Nephron (organoid): ENCODE data around the gene HOXD11.

Experiments used
- H3K27ac Mint-ChIP-seq, 3 experiments: 2 replicates each; pipeline ENCODE4 v1.8.0; 2020; ENCODE audit warnings: mixed read lengths in 3 of 3, mild to moderate bottlenecking in 2 of 3, moderate library complexity in 1 of 3
- H3K27me3 Mint-ChIP-seq: 2 replicates; pipeline ENCODE4 v1.8.0; 2021; ENCODE audit warnings: low read depth, mild to moderate bottlenecking, moderate library complexity, mixed read lengths
- H3K36me3 Mint-ChIP-seq: 2 replicates; pipeline ENCODE4 v1.8.0; 2020; ENCODE audit warnings: low read depth, mixed read lengths
- H3K4me1 Mint-ChIP-seq: 2 replicates; pipeline ENCODE4 v1.8.0; 2020; ENCODE audit warnings: mixed read lengths
- H3K4me3 Mint-ChIP-seq, 3 experiments: 2 replicates each; pipeline ENCODE4 v1.8.0; 2020; ENCODE audit warnings: mild to moderate bottlenecking in 3 of 3, mixed read lengths in 3 of 3, moderate library complexity in 2 of 3
- H3K9me3 Mint-ChIP-seq: 2 replicates; pipeline ENCODE4 v1.8.0; 2020; ENCODE audit warnings: mixed read lengths
- TF ChIP-seq, protein P1 (sequence below), 3 experiments: fragments of 200-600 bp; sonication (generic); IDR thresholded peaks; one replicate each; pipeline ENCODE4 v1.5.0; 2021; ENCODE audit warnings: antibody characterized with exemption in 3 of 3; ENCODE audit not compliant: unreplicated experiment in 3 of 3

The HOXD11 gene

DNA sequence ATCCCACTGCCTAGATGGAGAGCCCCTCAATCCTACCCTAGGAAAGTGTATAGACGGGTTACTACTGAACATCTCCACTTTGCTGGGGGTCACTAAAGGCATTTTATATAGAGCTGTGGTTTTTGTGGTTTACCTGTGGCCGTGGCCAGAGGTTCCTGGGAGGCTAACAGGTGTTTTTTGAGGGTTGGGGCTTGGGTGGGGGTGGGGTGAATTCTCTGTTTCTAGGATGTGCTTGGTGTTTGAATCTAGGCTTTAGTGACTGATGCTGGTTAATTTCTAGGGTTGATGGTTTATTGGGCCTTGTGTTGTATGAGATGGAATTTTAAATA, 30.1 kb downstream of the HOXD11 start:
- Mint-ChIP-seq H3K27ac (peak overlapping the region; percentile 94 to 99 (median 99)), H3K4me1 (peaks cover 56% of the 10 kb centered on the region), H3K9me3 (no peaks in the 10 kb centered on the region), H3K27me3 (peaks cover 2% of the 10 kb centered on the region), H3K36me3 (peaks cover 30% of the 10 kb centered on the region), H3K4me3 (peak overlapping the region; percentile 88 to 97 (median 89))
- TF ChIP-seq, protein P1, sequence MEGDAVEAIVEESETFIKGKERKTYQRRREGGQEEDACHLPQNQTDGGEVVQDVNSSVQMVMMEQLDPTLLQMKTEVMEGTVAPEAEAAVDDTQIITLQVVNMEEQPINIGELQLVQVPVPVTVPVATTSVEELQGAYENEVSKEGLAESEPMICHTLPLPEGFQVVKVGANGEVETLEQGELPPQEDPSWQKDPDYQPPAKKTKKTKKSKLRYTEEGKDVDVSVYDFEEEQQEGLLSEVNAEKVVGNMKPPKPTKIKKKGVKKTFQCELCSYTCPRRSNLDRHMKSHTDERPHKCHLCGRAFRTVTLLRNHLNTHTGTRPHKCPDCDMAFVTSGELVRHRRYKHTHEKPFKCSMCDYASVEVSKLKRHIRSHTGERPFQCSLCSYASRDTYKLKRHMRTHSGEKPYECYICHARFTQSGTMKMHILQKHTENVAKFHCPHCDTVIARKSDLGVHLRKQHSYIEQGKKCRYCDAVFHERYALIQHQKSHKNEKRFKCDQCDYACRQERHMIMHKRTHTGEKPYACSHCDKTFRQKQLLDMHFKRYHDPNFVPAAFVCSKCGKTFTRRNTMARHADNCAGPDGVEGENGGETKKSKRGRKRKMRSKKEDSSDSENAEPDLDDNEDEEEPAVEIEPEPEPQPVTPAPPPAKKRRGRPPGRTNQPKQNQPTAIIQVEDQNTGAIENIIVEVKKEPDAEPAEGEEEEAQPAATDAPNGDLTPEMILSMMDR (IDR thresholded peaks at IDR 0.05; ENCODE audit: unreplicated experiment in 3 of 3) = no peak

DNA sequence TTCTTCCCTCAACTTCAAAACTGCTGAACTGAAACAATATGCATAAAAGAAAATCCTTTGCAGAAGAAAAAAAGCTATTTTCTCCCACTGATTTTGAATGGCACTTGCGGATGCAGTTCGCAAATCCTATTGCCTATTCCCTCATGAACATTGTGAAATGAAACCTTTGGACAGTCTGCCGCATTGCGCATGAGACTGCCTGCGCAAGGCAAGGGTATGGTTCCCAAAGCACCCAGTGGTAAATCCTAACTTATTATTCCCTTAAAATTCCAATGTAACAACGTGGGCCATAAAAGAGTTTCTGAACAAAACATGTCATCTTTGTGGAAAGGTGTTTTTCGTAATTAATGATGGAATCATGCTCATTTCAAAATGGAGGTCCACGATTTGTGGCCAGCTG, 30.8 kb downstream of the HOXD11 start:
- peak overlapping the region; percentile 88 to 97 (median 89) for H3K4me3 Mint-ChIP-seq
- H3K9me3 Mint-ChIP-seq = no peaks in the 10 kb centered on the region
- peaks cover 26% of the 10 kb centered on the region for H3K36me3 Mint-ChIP-seq
- peak overlapping the region; percentile 94 to 99 (median 99) for H3K27ac Mint-ChIP-seq
- H3K27me3 Mint-ChIP-seq = no peaks in the 10 kb centered on the region
- H3K4me1 Mint-ChIP-seq = peaks cover 54% of the 10 kb centered on the region
- TF ChIP-seq, protein P1 (IDR thresholded peaks at IDR 0.05; ENCODE audit: unreplicated experiment in 3 of 3) = no peak

DNA sequence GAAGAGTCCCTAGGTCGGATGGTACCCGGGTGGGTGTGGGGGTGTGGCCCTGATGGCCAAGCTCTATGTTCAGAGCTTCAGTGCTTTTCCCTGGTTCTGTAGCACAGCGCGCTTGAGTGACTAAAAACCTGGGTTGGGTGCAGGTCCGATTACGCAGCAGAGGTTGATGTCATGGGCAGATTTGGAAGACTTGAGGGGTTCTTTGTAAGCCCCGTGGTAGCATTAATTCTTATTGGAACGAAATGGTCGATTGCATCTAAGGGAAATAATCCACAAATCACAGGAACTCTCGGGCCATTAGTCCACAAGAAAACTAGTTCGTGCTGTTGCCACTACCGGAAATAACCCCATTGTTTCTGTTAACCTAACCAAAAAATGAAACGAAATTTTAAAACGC, 31.4 kb downstream of the HOXD11 start:
- Mint-ChIP-seq H3K27ac (peak overlapping the region; percentile 94 to 99 (median 99)), H3K36me3 (peaks cover 26% of the 10 kb centered on the region), H3K27me3 (no peaks in the 10 kb centered on the region), H3K4me3 (peak overlapping the region; percentile 88 to 97 (median 89)), H3K9me3 (no peaks in the 10 kb centered on the region), H3K4me1 (peaks cover 55% of the 10 kb centered on the region)
- TF ChIP-seq, protein P1 (IDR thresholded peaks at IDR 0.05; ENCODE audit: unreplicated experiment in 3 of 3) = no peak

DNA sequence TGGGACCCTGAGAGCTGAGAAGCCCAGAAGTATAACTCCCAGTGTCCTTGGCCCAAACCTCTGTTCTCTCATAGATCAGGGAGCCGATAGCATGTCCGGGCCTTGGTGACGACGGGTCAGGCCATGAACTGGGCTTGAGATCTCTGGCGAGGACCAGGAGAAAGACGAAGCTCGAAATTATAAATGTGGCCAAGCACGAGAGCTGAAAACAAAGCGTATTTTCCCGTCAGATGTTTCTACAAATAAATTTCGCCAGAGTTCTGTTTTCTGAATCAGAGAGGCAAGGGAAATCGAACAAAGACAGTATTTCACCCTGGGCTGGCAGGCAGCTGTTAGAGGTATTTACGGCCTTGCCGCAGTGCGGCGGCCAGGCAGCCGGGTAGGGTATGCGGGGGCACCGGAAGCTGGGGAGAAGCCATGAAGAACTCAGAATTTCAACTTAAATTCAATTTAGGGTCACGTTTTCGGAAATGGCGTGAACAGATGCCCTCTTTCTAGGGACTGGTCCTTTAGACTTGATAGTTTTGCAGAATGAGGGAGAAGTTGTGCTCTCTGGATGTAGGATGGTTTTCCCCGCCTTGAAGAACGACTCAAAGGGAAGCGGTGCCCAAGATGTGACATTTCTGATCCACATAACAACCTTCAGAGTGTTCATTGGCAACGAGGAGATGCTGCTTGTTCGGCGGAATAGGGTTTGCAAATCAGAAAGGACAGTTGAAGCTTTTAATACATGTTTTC, 32.0 kb downstream of the HOXD11 start:
- peak overlapping the region; percentile 94 to 99 (median 99) for H3K27ac Mint-ChIP-seq

DNA sequence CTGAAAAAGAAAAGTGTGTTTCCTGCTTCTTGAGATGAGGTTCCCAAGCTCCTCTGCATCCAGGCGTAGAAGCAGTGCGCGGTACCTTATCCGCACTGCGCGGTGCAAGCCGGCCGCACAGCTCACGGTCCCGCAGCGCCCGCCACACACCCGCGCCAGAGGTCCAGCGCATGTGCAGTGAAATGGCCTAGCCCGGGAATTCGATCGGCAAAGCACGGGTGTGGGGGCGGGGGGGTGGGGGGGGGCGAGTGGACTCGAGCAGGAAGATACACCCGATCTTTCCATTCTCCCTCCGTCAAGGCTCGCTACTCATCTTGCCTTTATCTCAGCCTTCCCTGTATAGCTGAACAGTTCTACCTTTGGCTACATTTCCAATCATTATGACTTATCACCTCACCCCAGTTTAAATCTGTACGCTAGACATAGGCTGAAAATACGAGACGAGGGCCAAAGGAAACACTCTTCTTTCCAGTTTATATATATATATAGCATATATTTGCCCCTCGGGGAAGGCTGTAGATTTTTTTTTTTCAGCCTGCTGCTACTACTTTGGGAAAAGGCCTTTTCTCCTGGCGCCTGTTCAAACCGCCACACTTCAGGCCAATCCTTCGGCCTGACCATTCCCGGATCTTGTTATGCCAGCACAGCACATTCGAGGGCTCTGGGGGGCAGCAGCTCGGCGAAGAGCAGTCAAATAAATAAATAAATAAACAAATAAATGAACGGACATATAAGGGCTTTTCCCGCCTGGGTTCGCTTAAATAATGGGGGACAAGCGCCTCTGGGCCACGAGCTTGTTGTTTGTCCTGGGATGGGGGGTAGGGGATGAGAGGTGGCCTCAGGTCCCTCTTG, 32.8 kb downstream of the HOXD11 start:
- H3K4me1 Mint-ChIP-seq = peaks cover 54% of the 10 kb centered on the region
- H3K27ac Mint-ChIP-seq = peak overlapping the region; percentile 94 to 99 (median 99)
- H3K27me3 Mint-ChIP-seq = no peaks in the 10 kb centered on the region
- peak overlapping the region; percentile 88 to 97 (median 89) for H3K4me3 Mint-ChIP-seq
- TF ChIP-seq, protein P1 (IDR thresholded peaks at IDR 0.05; ENCODE audit: unreplicated experiment in 3 of 3) = no peak
- no peaks in the 10 kb centered on the region for H3K9me3 Mint-ChIP-seq
- peaks cover 30% of the 10 kb centered on the region for H3K36me3 Mint-ChIP-seq

More for the DNA sequence above, 32.0 kb downstream of the HOXD11 start:
- no peaks in the 10 kb centered on the region for H3K9me3 Mint-ChIP-seq
- no peaks in the 10 kb centered on the region for H3K27me3 Mint-ChIP-seq
- peaks cover 55% of the 10 kb centered on the region for H3K4me1 Mint-ChIP-seq
- peak overlapping the region; percentile 88 to 97 (median 89) for H3K4me3 Mint-ChIP-seq
- TF ChIP-seq, protein P1 (IDR thresholded peaks at IDR 0.05; ENCODE audit: unreplicated experiment in 3 of 3) = no peak
- peaks cover 27% of the 10 kb centered on the region for H3K36me3 Mint-ChIP-seq
